OCI-LY3 (cell line): ENCODE measurements around the gene MYO1F.

Source experiments
- H2AFZ ChIP-seq: fragments of 200-600, 300-600 bp; shearing (Covaris generic); 2 replicates; pipeline ENCODE4 v1.6.0; 2014; ENCODE audit warnings: antibody characterized with exemption, low read depth, low read length
- H3K27ac ChIP-seq: fragments of 200-600, 300-600 bp; sonication (generic); 2 replicates; pipeline ENCODE4 v1.5.1; 2014; ENCODE audit warnings: mild to moderate bottlenecking, low read length, moderate library complexity, mixed read lengths
- H3K27me3 ChIP-seq: fragments of 200-600, 300-600 bp; sonication (generic); 2 replicates; pipeline ENCODE4 v1.6.1; 2014; ENCODE audit warnings: low read depth, low read length, mixed read lengths
- H3K36me3 ChIP-seq: fragments of 200-600, 300-600 bp; sonication (generic); replicated peaks from 2 replicates; pipeline ENCODE3; 2014; ENCODE audit warnings: low read depth, low read length, mixed read lengths
- H3K4me1 ChIP-seq: fragments of 300-600, 200-600 bp; sonication (generic); 2 replicates; pipeline ENCODE4 v1.6.1; 2014; ENCODE audit warnings: low read length, mixed read lengths
- H3K4me2 ChIP-seq: fragments of 200-600, 300-600 bp; sonication (generic); 2 replicates; pipeline ENCODE4 v1.6.1; 2014; ENCODE audit warnings: low read length, mixed read lengths
- H3K4me3 ChIP-seq: fragments of 300-600, 200-600 bp; sonication (generic); 2 replicates; pipeline ENCODE4 v1.5.1; 2014; ENCODE audit warnings: antibody characterized with exemption, mild to moderate bottlenecking, low read length, moderate library complexity
- H3K79me2 ChIP-seq: fragments of 300-600, 200-600 bp; shearing (Covaris generic); 2 replicates; pipeline ENCODE4 v1.6.1; 2014; ENCODE audit warnings: mild to moderate bottlenecking, low read length, mixed read lengths
- H3K9ac ChIP-seq: fragments of 300-600, 200-600 bp; shearing (Covaris generic); 2 replicates; pipeline ENCODE4 v1.6.0; 2014; ENCODE audit warnings: mild to moderate bottlenecking, low read length, moderate library complexity
- H3K9me3 ChIP-seq: fragments of 200-600, 300-600 bp; shearing (Covaris generic); 2 replicates; pipeline ENCODE4 v1.6.1; 2014; ENCODE audit warnings: low read length, mixed read lengths; ENCODE audit not compliant: insufficient read depth
- H4K20me1 ChIP-seq: fragments of 200-600, 300-600 bp; sonication (generic); 2 replicates; pipeline ENCODE4 v1.6.1; 2016; ENCODE audit warnings: low read length, mixed read lengths; ENCODE audit not compliant: insufficient read depth
- CTCF ChIP-seq: fragments of 200-600, 300-600 bp; sonication (generic); IDR thresholded peaks from 2 replicates; pipeline ENCODE4 v1.5.1; 2014; ENCODE audit warnings: antibody characterized with exemption, low read length, low read depth
- EZH2phosphoT487 ChIP-seq: fragments of 200-600 bp; shearing (Covaris generic); IDR thresholded peaks from 2 replicates; pipeline ENCODE4 v1.6.1; 2018; ENCODE audit warnings: antibody characterized with exemption, mixed run types, low read depth

The MYO1F gene

DNA sequence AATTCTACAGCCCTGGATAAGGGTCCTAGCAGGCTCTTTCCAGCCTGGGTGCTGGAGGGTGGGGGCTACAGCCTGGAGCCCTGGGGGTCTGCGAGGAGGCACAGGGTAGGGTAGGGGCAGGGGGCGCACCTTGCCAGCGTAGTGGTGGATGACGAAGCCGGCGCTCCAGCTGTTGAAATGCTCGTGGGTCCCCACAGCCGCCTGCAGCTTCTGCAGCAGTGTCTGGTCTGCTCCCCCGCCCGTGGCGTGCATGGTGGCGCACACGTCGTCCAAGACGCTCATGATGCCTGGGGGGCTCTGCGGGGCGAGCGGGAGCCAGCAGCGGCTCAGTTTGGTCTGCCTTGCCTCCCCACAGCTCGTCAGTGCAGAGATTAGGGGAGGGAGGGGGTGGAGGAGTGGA lies 33.1 kb downstream of the MYO1F start:
- Histone ChIP-seq H2AFZ (no peak overlapping the region), H3K79me2 (no peaks in the 10 kb centered on the region), H3K4me3 (no peak overlapping the region), H4K20me1 (no peaks in the 10 kb centered on the region), H3K9me3 (no peaks in the 10 kb centered on the region), H3K36me3 (no peaks in the 10 kb centered on the region), H3K9ac (no peak overlapping the region), H3K27me3 (no peaks in the 10 kb centered on the region), H3K4me1 (no peaks in the 10 kb centered on the region), H3K4me2 (no peak overlapping the region), H3K27ac (no peak overlapping the region)
- TF ChIP-seq EZH2phosphoT487: no peak

GRCh38 chr19:8539621-8540149 lies 37.6 kb downstream of the MYO1F start:
- H3K9me3 ChIP-seq: no peaks in the 10 kb centered on the region
- no peaks in the 10 kb centered on the region for H3K27me3 ChIP-seq
- H3K79me2 ChIP-seq: no peaks in the 10 kb centered on the region
- no peak overlapping the region for H3K27ac ChIP-seq
- H2AFZ ChIP-seq: no peak overlapping the region
- no peak overlapping the region for H3K4me2 ChIP-seq
- no peaks in the 10 kb centered on the region for H3K4me1 ChIP-seq
- H3K4me3 ChIP-seq: no peak overlapping the region
- H3K36me3 ChIP-seq: no peaks in the 10 kb centered on the region
- no peak overlapping the region for H3K9ac ChIP-seq
- H4K20me1 ChIP-seq: no peaks in the 10 kb centered on the region
- TF ChIP-seq EZH2phosphoT487 (no peak), CTCF (no peak)

DNA sequence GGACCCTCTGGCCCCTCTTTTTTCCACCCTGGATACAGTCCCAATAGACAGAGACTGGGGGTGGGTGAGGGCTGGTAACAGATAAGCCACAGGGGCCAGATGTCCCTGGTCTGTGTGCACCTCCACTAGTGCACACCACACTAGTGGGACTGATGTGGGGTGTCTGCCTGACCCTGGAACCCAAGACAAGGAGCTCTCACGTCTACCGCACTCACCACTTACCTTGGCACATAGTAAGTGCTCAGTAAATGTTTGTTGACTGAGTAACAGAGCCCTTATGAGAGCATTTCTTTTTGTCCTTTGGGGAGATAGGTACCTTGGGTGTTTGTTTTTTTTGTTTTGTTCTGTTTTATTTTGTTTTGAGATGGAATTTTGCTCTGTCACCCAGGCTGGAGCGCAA lies 40.1 kb downstream of the MYO1F start:
- Histone ChIP-seq H2AFZ (no peak overlapping the region), H3K9ac (no peak overlapping the region), H3K27me3 (no peaks in the 10 kb centered on the region), H3K27ac (no peak overlapping the region), H4K20me1 (no peaks in the 10 kb centered on the region), H3K79me2 (no peaks in the 10 kb centered on the region), H3K4me2 (no peak overlapping the region), H3K36me3 (no peaks in the 10 kb centered on the region), H3K9me3 (no peaks in the 10 kb centered on the region), H3K4me1 (no peaks in the 10 kb centered on the region), H3K4me3 (no peak overlapping the region)
- TF ChIP-seq CTCF (no peak), EZH2phosphoT487 (no peak)

DNA sequence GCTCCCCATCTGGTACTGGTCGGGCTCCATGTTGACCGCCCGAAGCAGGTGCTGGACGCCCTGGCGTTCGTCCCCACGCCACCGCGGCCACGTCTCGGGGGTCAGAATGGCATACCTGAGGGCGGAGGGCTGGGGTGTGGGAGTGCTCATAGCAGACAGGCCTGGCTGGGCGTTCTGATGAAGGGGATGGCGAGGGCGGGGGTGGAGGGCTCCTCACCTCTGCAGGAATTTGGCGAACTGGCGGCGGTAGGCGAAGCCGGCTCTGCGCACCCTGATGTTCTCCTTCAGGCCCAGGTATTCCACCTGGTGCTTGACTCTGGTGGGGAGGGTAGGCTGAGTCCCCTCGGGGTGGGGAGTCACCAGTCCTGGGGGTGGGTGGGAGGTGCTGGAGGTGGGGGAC lies 41.0 kb downstream of the MYO1F start:
- Histone ChIP-seq H3K9me3 (no peaks in the 10 kb centered on the region), H3K27ac (no peak overlapping the region), H3K27me3 (no peaks in the 10 kb centered on the region), H3K79me2 (no peaks in the 10 kb centered on the region), H3K9ac (no peak overlapping the region), H3K4me3 (no peak overlapping the region), H3K36me3 (no peaks in the 10 kb centered on the region), H3K4me2 (no peak overlapping the region), H4K20me1 (no peaks in the 10 kb centered on the region), H2AFZ (no peak overlapping the region), H3K4me1 (no peaks in the 10 kb centered on the region)
- TF ChIP-seq EZH2phosphoT487 (no peak), CTCF (no peak)

DNA sequence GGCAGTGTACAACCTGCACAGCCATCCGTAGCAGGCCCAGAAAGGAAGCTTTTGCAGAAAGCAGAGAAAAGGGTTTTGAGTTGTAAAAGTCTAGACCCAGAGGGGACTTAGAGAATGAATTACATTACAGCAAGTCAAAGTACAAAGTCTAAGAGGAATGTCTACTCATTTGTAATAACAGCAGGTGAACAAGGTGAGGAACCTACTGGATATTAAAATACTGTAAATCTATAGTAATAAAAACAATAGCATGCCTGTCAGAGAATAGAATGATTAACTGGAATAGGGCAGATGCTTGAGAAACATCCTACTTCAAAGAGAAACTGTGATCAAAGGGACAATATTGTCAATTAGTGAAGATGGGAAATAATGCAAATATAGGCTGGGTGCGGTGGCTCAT lies 45.0 kb downstream of the MYO1F start:
- Histone ChIP-seq H3K27me3 (no peaks in the 10 kb centered on the region), H2AFZ (no peak overlapping the region), H3K36me3 (no peaks in the 10 kb centered on the region), H3K27ac (no peak overlapping the region), H3K4me1 (no peaks in the 10 kb centered on the region), H3K79me2 (no peaks in the 10 kb centered on the region), H3K9ac (no peak overlapping the region), H3K9me3 (no peaks in the 10 kb centered on the region), H4K20me1 (no peaks in the 10 kb centered on the region), H3K4me3 (no peak overlapping the region), H3K4me2 (no peak overlapping the region)
- no peak for TF ChIP-seq EZH2phosphoT487
- TF ChIP-seq CTCF: no peak
